CD4-positive, alpha-beta T cell treated with Interleukin-12 subunit alpha and Interleukin-12 subunit beta, for 1 hour (primary cell): Measurements from ENCODE around the gene NAMPT.
"Not testable (repeated sequence)": the region's sequence is repeated elsewhere in the genome, so short reads cannot be mapped to it uniquely, and the experiment has no call there.

Experiments
- DNase-seq: peaks from one replicate; pipeline ENCODE4 v3.0.0-alpha.2; 2020

NAMPT gene

DNA sequence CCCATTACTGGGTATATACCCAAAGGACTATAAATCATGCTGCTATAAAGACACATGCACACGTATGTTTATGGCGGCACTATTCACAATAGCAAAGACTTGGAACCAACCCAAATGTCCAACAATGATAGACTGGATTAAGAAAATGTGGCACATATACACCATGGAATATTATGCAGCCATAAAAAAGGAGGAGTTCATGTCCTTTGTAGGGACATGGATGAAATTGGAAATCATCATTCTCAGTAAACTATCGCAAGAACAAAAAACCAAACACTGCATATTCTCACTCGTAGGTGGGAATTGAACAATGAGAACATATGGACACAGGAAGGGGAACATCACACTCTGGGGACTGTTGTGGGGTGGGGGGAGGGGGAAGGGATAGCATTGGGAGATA is 13.8 kb upstream of the NAMPT start:
- not testable (repeated sequence) for DNase-seq

- DNase-seq: not testable (repeated sequence)
Measured at GRCh38 chr7:106298155-106298554, 13.4 kb upstream of the NAMPT start.

DNA sequence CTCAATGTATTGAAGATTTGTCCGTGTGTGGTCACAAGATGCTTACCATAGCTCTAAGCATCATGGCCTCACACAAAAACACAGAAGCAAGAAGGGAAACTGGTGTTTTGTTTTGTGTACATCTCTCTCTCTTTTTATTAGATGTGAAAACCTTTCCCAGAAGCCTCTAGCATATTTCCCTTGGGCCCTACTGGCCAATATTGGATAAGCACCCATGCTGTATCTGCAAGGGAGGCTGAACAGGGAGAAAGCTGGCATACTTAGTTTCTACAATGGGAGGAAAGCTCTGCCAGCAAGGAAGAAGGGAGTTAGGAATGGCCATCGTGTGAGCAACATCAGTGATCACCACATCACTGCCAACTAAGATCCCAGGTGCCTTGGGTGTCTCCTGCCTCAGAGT is 9.6 kb upstream of the NAMPT start:
- no peak for DNase-seq

GRCh38 chr7:106291247-106291646 is 6.5 kb upstream of the NAMPT start:
- DNase-seq: no peak

- DNase-seq: no peak
Measured at GRCh38 chr7:106290319-106290718, 5.5 kb upstream of the NAMPT start.

- no peak for DNase-seq
Measured at GRCh38 chr7:106289848-106290247, 5.1 kb upstream of the NAMPT start.

DNA sequence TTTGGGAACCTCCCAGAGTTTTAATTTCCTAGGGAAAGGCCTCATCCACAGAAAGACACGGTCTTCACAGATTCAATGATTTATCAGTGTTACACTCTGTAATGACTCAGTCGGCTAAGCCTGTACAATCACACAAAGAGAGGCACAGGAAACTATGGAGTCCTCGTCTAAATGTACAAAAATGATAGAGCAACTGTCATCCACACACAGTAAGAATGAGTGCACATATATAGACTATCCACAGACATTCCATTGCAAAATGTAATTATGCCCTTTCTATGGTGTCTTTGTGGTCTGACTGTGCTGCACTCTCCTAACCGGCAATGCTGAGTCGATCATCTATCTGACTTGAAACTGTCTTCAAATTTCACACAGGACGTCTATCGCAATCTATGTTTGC is 3.5 kb upstream of the NAMPT start:
- DNase-seq: no peak

GRCh38 chr7:106287786-106288185 is 3.0 kb upstream of the NAMPT start:
- no peak for DNase-seq

DNA sequence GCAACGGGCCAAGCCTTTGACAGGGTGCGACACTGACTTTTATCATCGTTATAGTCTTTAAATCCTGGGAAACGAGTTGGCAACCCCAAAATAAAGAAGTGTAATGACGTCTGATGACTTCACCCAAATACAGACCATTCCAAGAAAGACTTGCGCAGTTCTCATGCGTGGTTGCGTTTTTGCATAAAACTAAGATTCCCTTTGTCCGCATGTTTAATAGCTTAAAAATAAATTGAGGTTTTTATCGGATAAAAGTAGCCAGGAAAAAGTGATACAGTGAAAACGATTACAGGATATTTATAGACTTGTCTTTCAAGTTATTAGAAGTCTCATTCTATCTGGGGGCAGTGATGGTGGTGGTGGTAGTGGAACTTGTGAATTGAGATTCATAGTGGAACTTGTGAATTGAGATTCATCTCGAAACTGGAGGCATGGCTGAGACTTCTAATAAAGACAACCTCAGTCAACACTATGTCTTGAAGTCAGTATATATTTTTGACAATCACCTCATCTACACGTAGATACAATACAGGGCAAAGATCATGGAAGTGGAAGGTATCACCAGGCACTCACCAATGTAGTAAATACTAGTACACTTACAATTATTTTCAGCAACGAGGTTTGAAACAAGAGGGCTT is 1.2 kb upstream of the NAMPT start:
- DNase-seq: no peak

DNA sequence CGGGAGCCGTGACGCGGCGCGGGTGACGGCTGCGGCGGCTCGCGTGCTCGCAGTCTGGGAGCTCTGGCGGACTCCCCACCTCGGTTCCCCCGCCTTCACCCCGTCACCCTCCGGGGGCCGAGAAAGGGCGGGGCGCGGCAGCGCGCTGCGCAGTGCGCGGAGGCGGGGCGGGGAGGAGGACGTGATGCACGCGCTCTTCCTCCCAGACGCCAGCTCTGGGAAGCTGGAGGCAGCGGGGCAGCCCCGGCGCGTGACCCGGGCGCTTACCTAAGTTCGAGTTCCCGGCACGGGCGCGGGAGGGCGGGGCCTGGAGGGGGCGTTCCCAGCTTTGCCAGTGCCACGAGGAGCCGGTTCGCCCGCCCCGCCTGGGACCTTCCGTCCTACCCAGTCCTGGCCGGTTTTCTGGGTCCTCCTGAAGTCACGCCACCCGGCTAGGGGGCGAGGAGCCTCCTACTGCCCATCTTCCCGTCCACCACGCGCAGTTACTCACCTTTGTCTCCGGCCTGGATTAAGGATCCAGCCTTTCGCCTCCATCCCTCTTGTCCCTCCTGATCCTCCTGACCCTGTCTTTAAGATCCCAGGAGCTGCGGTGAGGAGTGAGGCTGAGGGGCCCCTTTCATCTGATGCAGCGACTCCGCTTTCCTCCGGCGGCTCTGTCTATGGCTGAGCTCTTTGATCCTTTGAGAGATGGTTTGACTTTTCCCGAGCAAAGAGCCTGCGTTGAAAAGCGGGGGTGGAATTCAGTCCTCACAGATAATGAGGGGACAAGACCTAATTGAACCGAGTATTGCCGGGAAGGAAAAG is 470 bp upstream of the NAMPT start:
- peak; percentile 99 for DNase-seq

DNA sequence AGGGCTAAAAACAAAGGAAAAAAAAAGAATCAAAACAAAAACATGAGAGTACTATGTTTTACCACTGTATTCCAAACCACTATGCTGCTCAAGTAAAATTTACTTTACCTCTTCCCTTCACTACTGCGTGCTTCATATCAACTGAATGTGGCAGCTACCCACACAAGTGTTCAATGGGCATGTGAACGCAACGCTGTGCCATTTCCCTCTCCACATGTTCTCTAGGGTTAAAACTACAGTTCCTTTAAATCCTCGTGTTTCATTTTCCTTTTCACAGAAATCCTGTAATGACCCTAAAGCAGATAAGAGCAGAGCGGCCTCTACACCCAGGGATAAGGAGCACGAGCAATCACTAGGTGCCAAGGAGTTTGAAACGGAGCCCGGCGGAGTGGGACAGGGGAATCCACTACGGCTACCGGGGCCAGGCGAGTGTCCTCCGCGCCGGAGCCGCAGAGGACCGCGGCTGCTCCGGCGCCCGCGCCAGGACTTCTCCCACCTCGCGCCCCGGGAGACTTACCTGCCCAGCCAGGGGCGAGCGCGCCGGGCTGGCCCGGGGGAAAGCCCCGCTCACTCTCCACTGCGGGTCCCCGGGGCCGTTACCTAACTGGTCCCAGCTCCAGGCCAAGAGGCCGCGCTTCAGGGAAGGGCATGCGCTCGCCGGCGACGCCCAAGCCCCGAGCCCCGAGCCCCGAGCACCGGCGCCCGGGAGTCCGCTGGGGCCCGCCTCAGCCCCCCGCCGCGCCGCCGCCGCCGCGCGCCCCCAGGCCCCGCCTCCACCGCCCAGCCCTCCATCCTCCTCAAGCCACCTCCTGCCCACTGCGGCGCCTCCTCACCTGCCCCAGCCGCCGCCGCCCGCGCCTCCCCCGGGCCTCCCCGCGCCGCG is 711 bp downstream of the NAMPT start:
- DNase-seq: peak; percentile 55

DNA sequence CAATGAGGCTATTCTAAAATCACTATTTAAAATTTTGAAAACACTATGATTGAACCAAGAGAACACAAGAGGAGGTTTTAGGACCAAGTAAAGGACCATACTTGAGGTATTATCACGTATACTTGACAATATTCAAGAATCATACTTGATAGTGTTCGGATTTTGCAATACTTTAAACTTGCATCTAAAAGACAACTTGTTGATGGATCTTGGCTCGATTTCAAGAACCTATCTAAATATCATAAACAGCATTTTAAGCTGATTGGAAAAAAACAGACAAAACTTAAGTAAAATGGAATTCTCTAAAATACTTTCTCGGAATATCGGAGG is 1.3 kb downstream of the NAMPT start:
- DNase-seq: no peak

DNA sequence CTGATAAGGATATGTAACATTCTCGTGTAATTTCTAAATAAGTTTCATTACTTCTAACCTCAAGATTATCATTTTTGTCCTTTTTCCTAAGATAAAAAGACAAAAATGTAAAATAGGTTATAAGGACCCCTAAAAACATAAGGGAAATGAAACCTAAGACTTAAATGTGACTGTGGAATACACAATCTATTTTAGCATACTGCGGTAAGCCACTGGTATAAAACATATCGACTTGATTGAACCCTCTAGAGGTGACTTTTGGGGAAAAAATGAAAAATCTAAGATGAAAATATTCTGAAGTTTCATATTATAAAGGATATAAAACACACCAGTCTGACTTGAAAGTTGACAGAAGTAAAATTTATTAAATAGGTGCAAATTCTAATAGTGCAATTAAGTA is 1.9 kb downstream of the NAMPT start:
- DNase-seq: no peak

- no peak for DNase-seq
Measured at GRCh38 chr7:106282390-106282789, 2.4 kb downstream of the NAMPT start.

DNA sequence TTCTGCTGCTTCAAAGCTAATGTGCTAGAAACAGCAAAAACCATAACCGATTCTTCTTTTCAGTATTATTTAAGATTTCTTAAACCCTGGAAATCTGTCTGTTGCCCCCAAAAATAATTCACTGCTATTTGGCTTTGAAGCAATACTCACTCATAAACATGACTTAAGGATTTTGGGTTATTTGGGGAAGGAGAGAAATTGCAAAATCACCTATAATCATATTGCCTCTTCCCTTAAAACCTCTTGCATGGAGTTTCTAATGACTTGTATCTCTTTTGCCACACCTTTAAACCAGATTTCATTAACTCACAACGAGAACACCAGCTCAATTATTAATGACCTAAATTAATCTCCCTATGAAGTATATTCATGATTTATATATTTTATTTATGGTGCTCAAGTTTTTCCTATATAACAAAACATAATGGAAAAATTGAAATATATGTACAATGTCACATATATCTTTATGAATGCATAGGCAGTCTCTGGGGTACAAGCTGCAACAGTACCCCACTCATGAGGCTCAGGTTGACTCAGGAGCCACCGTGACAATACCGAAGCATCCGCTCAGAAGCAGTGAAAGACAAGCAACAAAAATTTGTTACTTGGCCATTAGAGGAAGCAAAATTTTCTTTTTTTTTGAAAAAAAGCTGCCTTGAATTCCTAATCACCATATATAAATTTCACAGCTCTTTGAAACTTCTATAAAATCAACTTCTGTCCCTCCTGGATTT is 3.0 kb downstream of the NAMPT start:
- DNase-seq: no peak

GRCh38 chr7:106281127-106281526 is 3.7 kb downstream of the NAMPT start:
- no peak for DNase-seq

DNA sequence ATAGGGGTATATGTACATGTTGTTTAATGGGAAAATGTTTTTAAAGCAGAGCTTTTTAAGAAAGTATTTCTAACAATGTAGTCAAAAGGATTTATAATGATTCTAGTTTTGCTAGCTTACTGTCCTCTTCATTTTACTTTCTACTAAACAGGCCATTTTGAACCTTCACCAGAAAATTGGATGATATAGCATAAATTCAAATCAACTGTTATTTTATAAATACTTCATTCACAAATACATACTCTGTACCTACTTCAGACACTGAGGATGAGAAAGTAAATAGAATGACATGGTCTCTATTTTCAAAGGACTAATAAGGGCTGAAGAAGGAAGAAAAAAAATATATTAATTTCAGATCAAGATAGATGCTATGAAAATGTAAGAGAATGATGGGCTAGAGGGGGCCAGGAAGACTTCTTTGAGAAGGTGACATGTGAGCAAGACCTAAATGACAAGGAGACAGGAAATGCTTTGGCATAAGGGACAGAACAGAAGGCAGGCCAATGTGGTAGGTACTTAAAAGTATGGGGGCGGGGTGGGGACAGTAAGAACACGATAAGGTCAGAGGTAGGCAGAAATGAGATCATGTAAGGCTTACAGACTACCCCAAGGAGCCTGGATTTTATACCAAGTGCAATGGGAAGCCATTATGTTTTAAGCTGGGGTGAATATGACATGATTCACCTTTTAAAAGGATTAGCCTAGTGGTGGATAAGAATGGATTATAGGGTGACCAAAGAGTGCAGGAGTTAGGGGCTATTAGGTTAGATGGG is 5.2 kb downstream of the NAMPT start:
- no peak for DNase-seq

DNA sequence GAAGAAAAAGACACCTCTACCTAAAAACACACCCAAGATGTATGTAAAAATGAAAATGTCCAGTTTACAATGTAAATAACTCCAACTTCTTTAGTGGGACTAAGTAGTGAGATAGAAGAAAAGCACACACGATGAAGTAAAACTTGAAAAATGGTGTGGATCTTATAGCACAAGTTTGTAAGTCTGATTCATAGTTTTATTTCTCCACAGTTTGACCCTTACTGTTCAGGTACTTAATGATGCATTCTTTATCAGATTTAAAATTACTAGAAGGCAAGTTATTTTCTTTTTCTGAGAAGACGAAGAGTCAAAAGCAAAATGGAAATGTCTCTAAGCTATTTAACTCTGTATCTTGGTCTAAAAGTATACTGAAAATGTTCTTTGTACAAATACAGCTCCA is 6.1 kb downstream of the NAMPT start:
- DNase-seq: no peak

DNA sequence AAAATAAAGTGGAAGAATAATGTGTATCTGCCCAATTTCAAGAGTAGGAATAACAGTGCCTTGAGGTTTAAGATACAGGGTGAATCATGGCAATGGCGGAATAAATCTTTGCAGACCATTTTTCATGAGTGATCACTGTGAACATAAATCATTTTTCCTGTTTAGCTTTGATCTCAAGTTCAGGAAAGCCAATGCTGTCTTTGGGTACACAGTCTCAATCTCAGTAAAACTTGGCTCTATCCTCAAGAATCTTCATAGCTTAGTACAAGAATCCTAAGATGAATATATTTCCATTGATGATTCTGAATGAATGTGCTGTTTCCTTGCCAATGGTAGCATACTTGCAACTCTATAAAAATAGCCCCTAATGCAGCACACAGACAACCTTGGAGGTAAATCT is 6.8 kb downstream of the NAMPT start:
- no peak for DNase-seq

DNA sequence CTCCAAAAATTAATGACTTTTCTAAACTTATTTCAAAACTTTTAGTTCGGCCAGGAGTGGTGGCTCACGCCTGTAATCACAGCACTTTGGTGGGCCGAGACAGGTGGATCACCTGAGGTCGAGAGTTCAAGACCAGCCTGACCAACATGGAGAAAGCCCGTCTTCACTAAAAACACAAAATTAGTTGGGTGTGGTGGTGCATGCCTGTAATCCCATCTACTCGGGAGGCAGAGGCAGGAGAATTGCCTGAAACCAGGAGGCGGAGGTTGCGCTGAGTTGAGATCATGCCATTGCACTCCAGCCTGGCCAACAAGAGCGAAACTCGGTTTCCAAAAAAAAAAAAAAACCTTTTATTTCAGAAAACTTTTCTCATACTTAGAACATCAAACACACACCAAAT is 8.3 kb downstream of the NAMPT start:
- no peak for DNase-seq

DNA sequence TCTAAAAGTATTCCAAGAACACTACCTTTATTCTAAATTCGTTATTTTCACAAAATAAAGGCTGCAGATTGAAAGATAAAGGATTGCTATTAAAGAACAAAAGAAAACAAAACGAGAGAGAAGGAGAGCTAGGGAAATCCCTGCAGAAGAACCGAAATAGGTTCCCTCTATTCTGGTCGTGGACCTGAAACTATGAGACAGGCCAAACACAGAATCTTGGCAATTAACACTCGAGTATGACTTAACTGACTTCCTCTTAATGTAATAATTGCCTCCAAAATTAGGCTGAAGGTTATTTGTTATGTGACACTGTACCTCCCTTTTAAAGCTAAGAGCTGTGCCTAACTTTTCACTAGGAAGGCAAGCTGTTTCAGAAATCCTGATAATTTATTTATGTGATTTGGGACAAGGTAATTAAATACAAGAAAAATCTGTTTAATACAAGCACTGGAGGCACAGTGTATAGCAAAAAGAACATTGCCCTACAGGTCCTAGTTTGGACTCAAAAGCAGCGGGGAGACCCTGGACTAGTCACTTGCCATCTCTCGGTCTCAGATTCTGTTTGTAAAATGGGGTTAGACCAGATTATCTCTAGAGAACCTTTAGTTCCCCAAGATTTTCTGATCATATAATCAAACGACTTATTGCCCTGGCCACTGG is 11.6 kb downstream of the NAMPT start:
- no peak for DNase-seq
